Measurements from ENCODE around the gene SLC6A19.
"Not testable (repeated sequence)": the region's sequence is repeated elsewhere in the genome, so short reads cannot be mapped to it uniquely, and the experiment has no call there.

SLC6A19 gene

GRCh38 chr5:1201327-1202025, at the start of gene SLC6A19:
Gene SLC6A19, plus strand, starts transcription at chr5:1201595. Its CDS starts 56 bp downstream, at chr5:1201651.
- DNase-seq (ENCODE audit: low read depth, low spot score) = no peak

DNA sequence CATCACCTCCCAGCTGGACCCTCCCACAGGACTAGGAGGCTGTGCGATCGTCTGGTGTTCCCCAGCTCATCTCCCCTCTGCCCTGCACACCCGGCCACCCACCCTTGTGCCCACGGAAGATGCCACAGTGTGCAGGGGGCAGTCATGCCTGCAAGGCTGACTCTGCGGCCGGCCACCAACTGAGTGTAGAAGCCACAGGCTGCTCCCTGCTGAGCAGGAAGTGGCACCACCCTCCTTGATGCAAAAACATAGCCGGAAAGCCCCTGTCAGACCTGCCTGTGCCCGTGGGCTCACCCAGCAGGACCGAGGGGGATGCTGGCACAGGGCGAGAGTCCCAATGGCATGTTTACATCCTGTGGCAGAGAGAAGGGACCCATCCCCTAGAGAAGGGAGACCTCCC, 49.2 kb upstream of the SLC6A19 start:
- no peak for DNase-seq (ENCODE audit: low read depth, low spot score)

DNA sequence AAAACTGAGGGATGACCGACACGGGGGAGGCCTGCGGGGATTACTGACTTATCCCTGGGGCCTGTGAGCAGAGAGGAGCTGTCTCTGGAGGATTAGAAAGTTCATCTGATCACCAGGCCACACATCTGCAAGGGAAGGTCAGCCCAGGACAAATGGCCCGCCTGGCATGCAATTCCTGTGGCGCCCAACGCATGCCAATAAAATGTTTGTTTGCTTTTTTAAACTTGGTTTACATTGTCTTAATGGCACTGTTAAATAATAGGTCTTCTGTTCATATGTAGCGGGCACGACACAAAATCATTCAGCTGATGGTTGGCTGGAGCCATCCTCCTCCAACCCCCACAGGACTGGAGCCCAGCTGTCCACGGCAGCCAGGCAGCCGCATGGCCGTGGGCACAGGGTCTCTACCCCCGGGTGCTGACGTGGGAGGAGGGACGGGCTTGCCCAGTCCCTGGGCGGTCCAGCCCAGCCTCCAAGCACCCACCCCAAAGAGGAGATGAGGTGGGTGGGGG, 48.6 kb upstream of the SLC6A19 start:
- no peak for DNase-seq (ENCODE audit: low read depth, low spot score)

- DNase-seq (ENCODE audit: low read depth, low spot score) = no peak
Observed at GRCh38 chr5:1153428-1153827, 48.0 kb upstream of the SLC6A19 start.

DNA sequence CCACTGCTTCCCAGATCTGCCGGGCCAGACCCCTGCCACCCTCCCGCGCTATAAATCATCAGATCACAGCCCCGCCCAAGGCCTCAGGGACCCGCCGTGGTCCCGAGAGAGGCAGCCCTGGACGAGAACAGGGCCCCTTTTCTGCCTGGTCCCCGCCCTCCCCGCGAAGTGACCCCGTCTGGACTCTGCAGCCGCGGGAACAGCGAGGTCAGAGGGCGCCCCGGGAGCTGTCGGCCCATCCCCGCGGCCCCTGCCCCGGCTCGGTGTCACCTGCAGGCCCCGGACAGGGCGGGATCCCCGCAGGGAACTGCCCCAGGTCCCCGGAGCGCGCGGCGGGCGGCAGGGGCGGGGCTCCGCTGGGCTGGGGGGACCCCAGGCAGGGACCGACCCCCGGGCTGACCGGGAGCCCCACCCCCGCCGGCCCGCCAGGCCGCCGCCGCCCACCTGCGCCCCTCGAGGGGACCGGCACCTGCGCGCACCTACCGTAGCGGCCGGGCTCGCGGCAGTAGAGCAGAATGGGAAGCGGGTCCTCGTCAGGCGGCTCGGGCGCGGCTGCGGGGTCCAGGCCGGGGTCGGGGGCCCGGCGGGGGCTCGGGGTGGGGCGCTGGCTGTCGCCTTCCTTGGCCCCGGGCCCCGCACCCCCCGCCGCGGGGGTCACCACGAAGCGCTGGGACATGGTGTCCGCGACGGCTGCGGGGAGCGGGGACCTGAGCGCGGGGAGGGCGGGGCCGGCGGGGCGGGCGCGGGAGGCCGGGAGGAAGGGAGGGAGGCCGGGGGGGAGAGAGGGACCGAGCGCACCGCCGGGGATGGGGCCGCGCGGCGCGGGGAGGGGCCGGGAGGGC, 46.0 kb upstream of the SLC6A19 start:
- DNase-seq (ENCODE audit: low read depth, low spot score) = no peak

DNA sequence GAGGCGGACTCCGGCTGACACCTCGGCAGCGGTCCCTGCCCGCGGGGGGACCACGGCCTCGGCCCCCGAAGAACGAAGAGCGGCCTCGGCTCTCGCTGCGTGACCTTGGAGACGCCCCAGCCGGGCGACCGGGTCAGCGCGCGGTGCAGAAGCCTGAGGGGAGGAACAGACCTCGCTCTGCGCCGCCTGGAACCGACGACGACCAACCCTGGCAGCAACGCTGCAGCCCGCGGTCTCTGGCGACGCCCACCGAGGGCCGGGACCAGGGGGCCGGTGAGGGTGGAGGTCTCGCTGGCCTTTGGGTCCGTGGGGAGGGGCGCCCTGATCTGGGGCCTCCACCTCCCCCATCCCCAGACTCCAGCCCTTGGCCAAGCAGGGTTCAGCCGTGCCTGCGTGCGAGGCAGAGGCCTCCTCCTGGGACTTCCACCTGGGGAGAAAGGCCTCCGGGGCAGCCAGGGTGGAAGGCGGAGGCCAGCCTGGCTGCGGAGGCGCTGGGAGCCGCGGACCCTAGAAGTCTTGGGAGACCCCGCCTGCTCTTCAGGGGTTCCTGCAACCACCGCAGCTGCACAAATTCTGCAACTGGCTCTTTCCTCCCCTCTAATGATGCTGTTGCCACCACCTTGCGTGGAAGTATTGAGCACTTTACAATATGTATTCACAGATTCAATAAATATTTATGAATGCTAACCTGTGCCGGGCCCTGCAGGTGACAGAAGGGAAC, 45.2 kb upstream of the SLC6A19 start:
- DNase-seq (ENCODE audit: low read depth, low spot score) = no peak

- no peak for DNase-seq (ENCODE audit: low read depth, low spot score)
Observed at GRCh38 chr5:1156754-1157460, 44.5 kb upstream of the SLC6A19 start.

DNA sequence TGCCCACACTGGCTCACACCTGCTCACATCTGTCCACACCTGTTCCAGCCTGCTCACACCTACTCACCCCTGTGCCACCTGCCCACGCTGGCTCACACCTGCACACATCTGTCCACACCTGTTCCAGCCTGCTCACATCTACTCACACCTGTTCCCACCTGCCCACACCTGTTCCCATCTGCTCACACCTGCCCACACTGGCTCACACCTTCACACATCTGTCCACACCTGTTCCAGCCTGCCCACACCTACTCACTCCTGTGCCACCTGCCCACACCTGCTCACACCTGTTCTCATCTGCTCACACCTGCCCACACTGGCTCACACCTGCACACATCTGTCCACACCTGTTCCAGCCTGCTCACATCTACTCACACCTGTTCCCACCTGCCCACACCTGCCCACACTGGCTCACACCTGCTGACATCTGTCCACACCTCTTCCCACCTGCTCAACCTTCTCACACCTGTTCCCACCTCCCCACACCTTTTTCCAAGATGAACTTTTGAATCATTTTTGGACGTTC, 43.9 kb upstream of the SLC6A19 start:
- DNase-seq (ENCODE audit: low read depth, low spot score) = not testable (repeated sequence)

GRCh38 chr5:1158647-1159340, 42.6 kb upstream of the SLC6A19 start:
- no peak for DNase-seq (ENCODE audit: low read depth, low spot score)

GRCh38 chr5:1159341-1159675, 42.1 kb upstream of the SLC6A19 start:
- DNase-seq (ENCODE audit: low read depth, low spot score) = no peak

GRCh38 chr5:1159774-1160406, 41.5 kb upstream of the SLC6A19 start:
- DNase-seq (ENCODE audit: low read depth, low spot score) = no peak

DNA sequence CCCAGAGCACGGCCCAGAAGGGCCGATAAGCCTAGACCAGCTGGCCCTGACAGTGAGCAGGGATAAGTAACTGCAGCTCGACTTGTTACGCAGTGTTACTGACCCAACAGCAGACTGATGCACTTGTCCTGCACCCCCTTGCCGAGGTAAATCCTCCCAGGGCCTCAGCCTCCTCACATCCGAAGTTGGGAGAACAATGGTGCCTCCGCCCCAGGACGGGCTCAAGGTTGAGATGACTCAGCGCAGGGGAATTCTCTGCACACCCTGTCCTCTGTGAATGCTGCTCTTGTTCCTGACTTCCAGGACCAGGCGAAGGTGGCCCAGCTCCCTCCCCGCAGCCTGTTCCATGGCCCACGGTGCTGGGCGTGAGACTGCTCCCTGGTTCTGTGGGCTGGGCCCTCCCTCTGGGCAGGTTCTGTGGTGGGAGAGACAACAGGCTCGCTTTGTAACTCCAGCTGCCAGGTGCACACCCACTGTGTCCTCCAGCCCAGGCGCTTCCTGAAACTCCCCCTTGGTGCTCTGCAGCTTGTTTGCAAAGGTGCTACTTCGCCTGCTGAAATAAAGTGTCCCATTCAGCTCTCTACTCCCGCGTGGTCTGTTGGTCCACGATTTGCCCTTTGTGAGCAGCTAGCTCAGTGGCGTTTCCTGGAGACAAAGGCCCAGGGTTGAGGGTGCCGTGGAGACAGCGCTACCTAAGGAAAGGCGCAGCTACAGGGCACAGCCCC, 40.1 kb upstream of the SLC6A19 start:
- DNase-seq (ENCODE audit: low read depth, low spot score) = no peak

GRCh38 chr5:1161833-1162229, 39.6 kb upstream of the SLC6A19 start:
- DNase-seq (ENCODE audit: low read depth, low spot score) = no peak

- no peak for DNase-seq (ENCODE audit: low read depth, low spot score)
Observed at GRCh38 chr5:1162276-1162675, 39.1 kb upstream of the SLC6A19 start.

DNA sequence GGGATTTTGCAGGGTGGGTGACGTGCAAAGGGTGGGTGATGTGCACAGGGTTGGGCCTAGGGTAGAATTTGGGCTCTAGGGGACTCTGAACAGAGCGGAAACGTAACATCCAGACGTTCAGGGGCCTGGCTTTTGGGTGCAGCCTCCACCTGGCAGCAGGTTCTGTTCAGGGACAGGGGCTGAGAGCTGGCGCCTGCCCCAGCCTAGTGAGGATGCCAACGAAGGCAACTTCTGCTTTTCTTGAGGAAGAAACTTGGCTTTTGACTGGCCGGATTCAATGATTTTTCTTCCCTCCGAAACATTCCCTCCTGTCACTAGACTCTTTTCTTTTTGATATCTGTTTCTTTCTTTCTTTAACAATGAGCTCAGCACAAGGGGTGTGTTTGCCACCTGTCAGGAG, 38.6 kb upstream of the SLC6A19 start:
- no peak for DNase-seq (ENCODE audit: low read depth, low spot score)

DNA sequence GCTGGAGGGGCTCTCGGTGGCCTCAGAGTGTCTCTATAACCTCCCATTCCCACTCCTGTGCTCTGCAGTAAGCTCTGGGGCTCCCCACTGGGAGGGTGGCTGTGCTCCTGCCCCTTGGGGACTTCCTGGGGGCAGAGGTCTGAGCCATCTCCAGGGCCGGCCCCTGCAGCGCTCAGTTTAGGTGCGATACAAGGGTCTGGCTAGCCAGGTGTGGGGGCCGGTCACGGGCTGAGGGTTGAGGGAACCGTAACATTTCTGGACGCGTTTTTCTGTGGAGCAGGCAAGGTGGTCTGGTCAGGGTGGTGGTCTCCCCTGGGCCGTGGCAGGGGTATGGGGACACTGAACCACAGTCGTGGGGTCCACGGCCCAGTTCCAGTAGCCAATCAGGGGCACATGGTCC, 38.0 kb upstream of the SLC6A19 start:
- DNase-seq (ENCODE audit: low read depth, low spot score) = no peak

DNA sequence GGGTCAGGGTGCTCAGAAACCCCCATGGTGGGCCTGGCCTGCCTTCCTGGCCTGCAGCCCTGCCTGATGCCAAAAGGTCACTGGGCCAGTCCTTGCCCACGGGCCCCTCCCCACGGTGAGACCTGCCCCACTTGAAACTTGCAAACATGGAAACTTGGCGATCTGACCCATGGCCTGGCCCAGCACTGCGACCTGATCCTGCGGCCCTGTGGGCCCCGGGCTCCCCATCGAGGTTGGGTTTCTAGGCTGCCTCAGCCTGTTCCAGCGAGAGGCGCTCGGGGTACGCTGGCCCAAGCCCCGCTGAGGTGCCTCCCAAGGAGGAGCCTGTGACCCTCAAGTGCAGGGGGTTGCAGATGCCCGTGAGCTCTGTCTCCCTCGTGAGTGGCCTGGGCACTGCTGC, 37.5 kb upstream of the SLC6A19 start:
- DNase-seq (ENCODE audit: low read depth, low spot score) = no peak

GRCh38 chr5:1164696-1165630, 36.4 kb upstream of the SLC6A19 start:
- DNase-seq (ENCODE audit: low read depth, low spot score) = no peak

DNA sequence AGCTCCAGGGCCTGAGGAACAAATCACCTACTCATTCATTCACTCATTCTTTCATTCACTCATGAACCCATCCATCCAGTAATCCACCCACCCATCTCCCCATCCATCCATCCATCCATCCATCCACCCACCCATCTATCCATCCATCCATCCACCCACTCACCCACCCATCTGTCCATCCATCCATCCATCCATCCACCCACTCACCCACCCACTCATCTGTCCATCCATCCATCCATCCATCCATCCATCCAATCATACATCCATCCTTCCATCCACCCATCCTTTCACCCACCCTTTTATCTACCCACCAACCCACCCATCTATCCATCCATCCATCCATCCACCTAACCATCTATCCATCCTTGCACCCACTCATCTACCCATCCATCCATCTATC, 35.5 kb upstream of the SLC6A19 start:
- no peak for DNase-seq (ENCODE audit: low read depth, low spot score)
